Neural progenitor cell (in vitro differentiated cells): Measurements from ENCODE around the gene ZNF639. TPM values are rescaled to one million over a fixed set of nuclear protein-coding genes. Genes with fewer than 3 reads are reported as not detected.
"Not testable (repeated sequence)": the region's sequence is repeated elsewhere in the genome, so short reads cannot be mapped to it uniquely, and the experiment has no call there.

Source experiments
- DNase-seq: peaks from one replicate; pipeline ENCODE4 v3.0.0-alpha.2; 2016; ENCODE audit warnings: low spot score
- H2AFZ ChIP-seq: fragments of 200-600 bp; sonication (generic); replicated peaks from 2 replicates; pipeline ENCODE4 v1.6.1; 2016; ENCODE audit warnings: antibody characterized with exemption
- H3F3A ChIP-seq: fragments of 200-600 bp; sonication (generic); 2 replicates; pipeline ENCODE4 v1.6.1; 2016; ENCODE audit warnings: antibody characterized with exemption, low read depth
- H3K27ac ChIP-seq: fragments of 200-600 bp; sonication (generic); 2 replicates; pipeline ENCODE4 v1.5.1; 2016; ENCODE audit warnings: mild to moderate bottlenecking
- H3K27me3 ChIP-seq: fragments of 200-600 bp; sonication (generic); 2 replicates; pipeline ENCODE4 v1.6.1; 2016; ENCODE audit warnings: mild to moderate bottlenecking, moderate library complexity
- H3K36me3 ChIP-seq: fragments of 200-600 bp; sonication (generic); 2 replicates; pipeline ENCODE4 v1.5.1; 2016
- H3K4me1 ChIP-seq: fragments of 200-600 bp; sonication (generic); 2 replicates; pipeline ENCODE4 v1.6.1; 2016; ENCODE audit warnings: mixed run types
- H3K4me2 ChIP-seq: fragments of 200-600 bp; sonication (generic); 2 replicates; pipeline ENCODE4 v1.6.1; 2016
- H3K4me3 ChIP-seq: fragments of 200-600 bp; sonication (generic); 2 replicates; pipeline ENCODE4 v1.5.1; 2016
- H3K79me2 ChIP-seq: fragments of 200-600 bp; sonication (generic); 2 replicates; pipeline ENCODE4 v1.6.1; 2016; ENCODE audit warnings: low read depth
- H3K9ac ChIP-seq: fragments of 200-600 bp; sonication (generic); 2 replicates; pipeline ENCODE4 v1.6.1; 2016
- H3K9me3 ChIP-seq: fragments of 200-600 bp; sonication (generic); 2 replicates; pipeline ENCODE4 v1.5.1; 2016; ENCODE audit warnings: low read depth
- H4K20me1 ChIP-seq: fragments of 200-600 bp; sonication (generic); 2 replicates; pipeline ENCODE4 v1.6.1; 2016; ENCODE audit warnings: low read depth
- H3K27ac Mint-ChIP-seq: 3 replicates; pipeline ENCODE4 v1.8.0; 2021; ENCODE audit warnings: mixed read lengths
- H3K27me3 Mint-ChIP-seq: 2 replicates; pipeline ENCODE4 v1.8.0; 2022; ENCODE audit warnings: low read depth, mild to moderate bottlenecking, inconsistent platforms, moderate library complexity, mixed read lengths; ENCODE audit not compliant: insufficient read depth
- H3K36me3 Mint-ChIP-seq: 3 replicates; pipeline ENCODE4 v1.8.0; 2021; ENCODE audit warnings: mixed read lengths
- H3K4me1 Mint-ChIP-seq: 3 replicates; pipeline ENCODE4 v1.8.0; 2021; ENCODE audit warnings: mixed read lengths
- H3K4me3 Mint-ChIP-seq: 3 replicates; pipeline ENCODE4 v1.8.0; 2021; ENCODE audit warnings: mild to moderate bottlenecking, moderate library complexity, mixed read lengths
- H3K9me3 Mint-ChIP-seq: 3 replicates; pipeline ENCODE4 v1.8.0; 2020; ENCODE audit warnings: mixed read lengths
- EZH2 ChIP-seq: fragments of 200-600 bp; sonication (generic); IDR thresholded peaks from 2 replicates; pipeline ENCODE4 v1.6.1; 2017; ENCODE audit warnings: antibody characterized with exemption, mild to moderate bottlenecking, moderate library complexity
- EZH2phosphoT487 ChIP-seq: fragments of 200-600 bp; sonication (generic); IDR thresholded peaks from 2 replicates; pipeline ENCODE4 v1.6.1; 2017; ENCODE audit warnings: antibody characterized with exemption
- total RNA-seq: library from RNA; depleted of rRNA; stranded (reverse); fragments of >200 nt; gene quantifications from 2 replicates; pipeline ENCODE4 v1.2.3, GENCODE V29; 2015; ENCODE audit warnings: low replicate concordance
- TF ChIP-seq, protein P1 (sequence below): fragments of 200-600 bp; sonication (generic); IDR thresholded peaks from 2 replicates; pipeline ENCODE4 v1.5.1; 2017; ENCODE audit warnings: antibody characterized with exemption, mild to moderate bottlenecking

Gene ZNF639
- total RNA-seq, 1 donor from 2014 or later = 107 TPM

DNA sequence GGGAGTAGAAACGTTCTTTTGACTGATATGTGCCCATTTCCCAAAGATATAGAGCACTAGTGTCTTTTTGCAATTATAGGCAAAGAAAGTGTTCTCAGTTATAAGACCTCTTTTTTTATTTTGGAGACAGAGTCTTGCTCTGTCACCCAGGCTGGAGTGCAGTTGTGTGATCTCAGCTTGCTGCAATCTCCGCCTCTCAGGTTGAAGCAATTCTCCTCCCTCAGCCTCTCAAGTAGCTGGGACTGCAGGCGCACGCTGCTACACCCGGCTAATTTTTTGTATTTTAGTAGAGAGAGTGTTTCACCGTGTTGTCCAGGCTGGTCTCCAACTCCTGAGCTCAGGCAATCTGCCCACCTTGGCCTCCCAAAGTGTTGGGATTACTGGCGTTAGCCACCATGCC, 20.7 kb upstream of the ZNF639 start:
- no peaks in the 10 kb centered on the region for H3K79me2 ChIP-seq
- Mint-ChIP-seq H3K27me3 (peaks cover 3% of the 10 kb centered on the region), H3K27ac (no peak overlapping the region), H3K36me3 (no peaks in the 10 kb centered on the region), H3K9me3 (peaks cover 7% of the 10 kb centered on the region), H3K4me1 (no peaks in the 10 kb centered on the region), H3K4me3 (no peak overlapping the region)
- peaks cover 3% of the 10 kb centered on the region for H3K4me1 ChIP-seq
- H4K20me1 ChIP-seq = no peaks in the 10 kb centered on the region
- no peaks in the 10 kb centered on the region for H3K9me3 ChIP-seq
- no peak for DNase-seq
- no peaks in the 10 kb centered on the region for H3K27me3 ChIP-seq
- no peaks in the 10 kb centered on the region for H3K36me3 ChIP-seq
- no peak overlapping the region for H3K4me3 ChIP-seq
- H2AFZ ChIP-seq = no peak overlapping the region
- no peaks in the 10 kb centered on the region for H3F3A ChIP-seq
- H3K27ac ChIP-seq = no peak overlapping the region
- H3K4me2 ChIP-seq = no peak overlapping the region
- TF ChIP-seq EZH2 = no peak
- TF ChIP-seq EZH2phosphoT487 = no peak
- TF ChIP-seq, protein P1, sequence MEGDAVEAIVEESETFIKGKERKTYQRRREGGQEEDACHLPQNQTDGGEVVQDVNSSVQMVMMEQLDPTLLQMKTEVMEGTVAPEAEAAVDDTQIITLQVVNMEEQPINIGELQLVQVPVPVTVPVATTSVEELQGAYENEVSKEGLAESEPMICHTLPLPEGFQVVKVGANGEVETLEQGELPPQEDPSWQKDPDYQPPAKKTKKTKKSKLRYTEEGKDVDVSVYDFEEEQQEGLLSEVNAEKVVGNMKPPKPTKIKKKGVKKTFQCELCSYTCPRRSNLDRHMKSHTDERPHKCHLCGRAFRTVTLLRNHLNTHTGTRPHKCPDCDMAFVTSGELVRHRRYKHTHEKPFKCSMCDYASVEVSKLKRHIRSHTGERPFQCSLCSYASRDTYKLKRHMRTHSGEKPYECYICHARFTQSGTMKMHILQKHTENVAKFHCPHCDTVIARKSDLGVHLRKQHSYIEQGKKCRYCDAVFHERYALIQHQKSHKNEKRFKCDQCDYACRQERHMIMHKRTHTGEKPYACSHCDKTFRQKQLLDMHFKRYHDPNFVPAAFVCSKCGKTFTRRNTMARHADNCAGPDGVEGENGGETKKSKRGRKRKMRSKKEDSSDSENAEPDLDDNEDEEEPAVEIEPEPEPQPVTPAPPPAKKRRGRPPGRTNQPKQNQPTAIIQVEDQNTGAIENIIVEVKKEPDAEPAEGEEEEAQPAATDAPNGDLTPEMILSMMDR = no peak
- no peak overlapping the region for H3K9ac ChIP-seq

DNA sequence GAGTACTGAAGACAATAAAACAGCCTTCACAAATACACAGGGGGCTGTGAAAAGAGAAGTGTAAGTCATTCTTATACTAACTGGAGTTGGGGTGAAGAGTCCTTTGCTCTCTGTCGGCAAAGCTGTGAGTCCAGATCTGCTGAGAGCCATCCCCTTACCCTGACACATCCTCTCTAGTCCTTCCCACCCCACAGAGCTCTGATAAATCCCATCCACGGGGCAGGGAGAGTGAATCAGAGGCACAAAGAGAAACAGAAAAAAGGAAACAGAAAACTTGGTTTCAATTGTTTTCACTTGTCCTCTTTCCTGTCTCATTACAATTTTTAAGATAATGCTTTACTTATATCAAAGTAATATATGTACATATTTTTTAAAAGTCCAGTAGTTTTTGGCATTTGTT, 18.2 kb upstream of the ZNF639 start:
- peaks cover 1% of the 10 kb centered on the region for H3K9me3 Mint-ChIP-seq
- peaks cover 3% of the 10 kb centered on the region for H3K27me3 Mint-ChIP-seq
- Histone ChIP-seq H3K79me2 (no peaks in the 10 kb centered on the region), H3K4me2 (no peak overlapping the region), H3K4me1 (peaks cover 3% of the 10 kb centered on the region), H3K9ac (no peak overlapping the region), H3K27me3 (no peaks in the 10 kb centered on the region), H3K36me3 (no peaks in the 10 kb centered on the region), H3K9me3 (no peaks in the 10 kb centered on the region), H4K20me1 (no peaks in the 10 kb centered on the region), H2AFZ (peak overlapping the region; percentile 52), H3K4me3 (no peak overlapping the region), H3F3A (no peaks in the 10 kb centered on the region), H3K27ac (no peak overlapping the region)
- TF ChIP-seq, protein P1 = no peak
- no peak for TF ChIP-seq EZH2
- no peak for TF ChIP-seq EZH2phosphoT487
- no peak overlapping the region for H3K4me3 Mint-ChIP-seq
- DNase-seq = no peak
- H3K36me3 Mint-ChIP-seq = no peaks in the 10 kb centered on the region
- no peak overlapping the region for H3K27ac Mint-ChIP-seq
- no peaks in the 10 kb centered on the region for H3K4me1 Mint-ChIP-seq

DNA sequence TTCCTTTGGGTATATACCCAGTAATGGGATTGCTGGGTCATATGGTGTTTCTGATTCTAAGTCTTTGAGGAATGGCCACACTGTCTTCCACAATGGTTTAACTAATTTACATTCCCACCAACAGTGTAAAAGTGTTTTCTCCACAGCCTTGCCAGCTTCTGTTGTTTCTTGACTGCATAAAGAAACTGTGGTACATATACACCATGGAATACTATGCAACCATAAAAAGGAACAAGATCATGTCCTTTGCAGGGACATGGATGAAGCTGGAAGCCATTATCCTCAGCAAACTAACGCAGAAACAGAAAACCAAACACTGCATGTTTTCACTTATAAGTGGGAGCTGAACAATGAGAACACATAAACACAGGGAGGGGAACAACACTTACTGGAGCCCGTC, 15.5 kb upstream of the ZNF639 start:
- not testable (repeated sequence) for H3K27ac Mint-ChIP-seq, H4K20me1 ChIP-seq, H2AFZ ChIP-seq, H3K4me1 Mint-ChIP-seq, H3K36me3 Mint-ChIP-seq, H3F3A ChIP-seq, H3K27me3 Mint-ChIP-seq, H3K36me3 ChIP-seq, H3K4me2 ChIP-seq, H3K4me1 ChIP-seq, H3K4me3 ChIP-seq, H3K4me3 Mint-ChIP-seq, H3K9me3 ChIP-seq, H3K9ac ChIP-seq, H3K27ac ChIP-seq, H3K79me2 ChIP-seq, DNase-seq, H3K27me3 ChIP-seq, H3K9me3 Mint-ChIP-seq

DNA sequence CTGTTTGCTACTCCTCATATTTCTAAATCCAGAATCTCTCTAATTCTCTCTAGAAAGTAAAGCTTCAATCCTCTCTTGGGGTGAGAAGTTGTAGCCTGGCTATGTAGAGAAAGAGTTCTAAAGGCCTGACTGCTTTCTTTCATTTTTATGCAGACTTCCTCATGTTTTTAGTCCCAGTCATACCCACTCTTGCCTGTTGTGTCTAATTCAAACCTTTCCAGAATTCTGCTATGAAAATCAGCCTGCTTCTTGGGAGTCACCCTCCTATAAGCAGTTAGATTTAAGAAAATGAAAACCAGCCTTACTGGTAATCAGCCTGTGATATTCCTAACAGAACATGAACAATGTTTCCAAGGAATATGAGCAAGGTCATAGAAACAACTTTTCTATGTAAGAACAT, 14.8 kb upstream of the ZNF639 start:
- Histone ChIP-seq H2AFZ (no peak overlapping the region), H3K9ac (no peak overlapping the region), H4K20me1 (no peaks in the 10 kb centered on the region), H3K4me3 (no peak overlapping the region), H3F3A (no peaks in the 10 kb centered on the region), H3K79me2 (no peaks in the 10 kb centered on the region), H3K36me3 (no peaks in the 10 kb centered on the region), H3K9me3 (no peaks in the 10 kb centered on the region), H3K4me1 (peaks cover 3% of the 10 kb centered on the region), H3K4me2 (no peak overlapping the region), H3K27me3 (no peaks in the 10 kb centered on the region), H3K27ac (no peak overlapping the region)
- Mint-ChIP-seq H3K27ac (no peak overlapping the region), H3K4me1 (no peaks in the 10 kb centered on the region), H3K36me3 (no peaks in the 10 kb centered on the region), H3K9me3 (no peaks in the 10 kb centered on the region), H3K27me3 (no peaks in the 10 kb centered on the region), H3K4me3 (no peak overlapping the region)
- TF ChIP-seq, protein P1 = no peak
- no peak for TF ChIP-seq EZH2
- TF ChIP-seq EZH2phosphoT487 = no peak
- no peak for DNase-seq
